KMS-11 (cell line): ENCODE results near the gene SHROOM3.

ENCODE experiments used
- H2AFZ ChIP-seq: fragments of 200-600 bp; sonication (generic); 2 replicates; pipeline ENCODE4 v1.6.1; 2016; ENCODE audit warnings: antibody characterized with exemption, mixed run types, low read depth
- H3K27ac ChIP-seq: fragments of 200-600 bp; sonication (generic); 2 replicates; pipeline ENCODE4 v1.6.1; 2016; ENCODE audit warnings: mild to moderate bottlenecking, mixed run types
- H3K27me3 ChIP-seq: fragments of 200-600 bp; sonication (generic); 2 replicates; pipeline ENCODE4 v1.6.1; 2017; ENCODE audit warnings: mild to moderate bottlenecking, low read depth, mixed run types, moderate library complexity; ENCODE audit not compliant: insufficient read depth
- H3K36me3 ChIP-seq: fragments of 200-600 bp; sonication (generic); 2 replicates; pipeline ENCODE4 v1.6.1; 2017; ENCODE audit warnings: mild to moderate bottlenecking, mixed run types; ENCODE audit not compliant: insufficient read depth
- H3K4me1 ChIP-seq: fragments of 200-600 bp; sonication (generic); 2 replicates; pipeline ENCODE4 v1.6.1; 2016; ENCODE audit warnings: mild to moderate bottlenecking, low read depth, mixed run types; ENCODE audit not compliant: poor library complexity, severe bottlenecking
- H3K4me2 ChIP-seq: fragments of 200-600 bp; sonication (generic); 2 replicates; pipeline ENCODE4 v1.7.0; 2016; ENCODE audit warnings: mild to moderate bottlenecking, mixed run types
- H3K4me3 ChIP-seq: fragments of 200-600 bp; sonication (generic); IDR thresholded peaks from 2 replicates; pipeline ENCODE4 v1.6.1; 2017; ENCODE audit warnings: low read depth, low read length, mixed read lengths; ENCODE audit not compliant: insufficient read depth
- H3K79me2 ChIP-seq: fragments of 200-600 bp; sonication (generic); 2 replicates; pipeline ENCODE4 v1.6.1; 2016; ENCODE audit warnings: low read depth, mixed run types; ENCODE audit not compliant: insufficient read depth
- H3K9ac ChIP-seq: fragments of 200-600 bp; sonication (generic); 2 replicates; pipeline ENCODE4 v1.6.1; 2016; ENCODE audit warnings: mild to moderate bottlenecking, mixed run types
- H4K20me1 ChIP-seq: fragments of 200-600 bp; sonication (generic); 2 replicates; pipeline ENCODE4 v1.6.1; 2016; ENCODE audit warnings: mild to moderate bottlenecking, mixed run types; ENCODE audit not compliant: insufficient read depth
- TF ChIP-seq, protein P1 (sequence below): fragments of 200-600 bp; sonication (generic); conservative IDR thresholded peaks from 2 replicates; pipeline ENCODE4 v1.6.1; 2017; ENCODE audit warnings: low read depth, mild to moderate bottlenecking, antibody characterized with exemption, low read length, moderate library complexity, mixed read lengths

SHROOM3 gene

DNA sequence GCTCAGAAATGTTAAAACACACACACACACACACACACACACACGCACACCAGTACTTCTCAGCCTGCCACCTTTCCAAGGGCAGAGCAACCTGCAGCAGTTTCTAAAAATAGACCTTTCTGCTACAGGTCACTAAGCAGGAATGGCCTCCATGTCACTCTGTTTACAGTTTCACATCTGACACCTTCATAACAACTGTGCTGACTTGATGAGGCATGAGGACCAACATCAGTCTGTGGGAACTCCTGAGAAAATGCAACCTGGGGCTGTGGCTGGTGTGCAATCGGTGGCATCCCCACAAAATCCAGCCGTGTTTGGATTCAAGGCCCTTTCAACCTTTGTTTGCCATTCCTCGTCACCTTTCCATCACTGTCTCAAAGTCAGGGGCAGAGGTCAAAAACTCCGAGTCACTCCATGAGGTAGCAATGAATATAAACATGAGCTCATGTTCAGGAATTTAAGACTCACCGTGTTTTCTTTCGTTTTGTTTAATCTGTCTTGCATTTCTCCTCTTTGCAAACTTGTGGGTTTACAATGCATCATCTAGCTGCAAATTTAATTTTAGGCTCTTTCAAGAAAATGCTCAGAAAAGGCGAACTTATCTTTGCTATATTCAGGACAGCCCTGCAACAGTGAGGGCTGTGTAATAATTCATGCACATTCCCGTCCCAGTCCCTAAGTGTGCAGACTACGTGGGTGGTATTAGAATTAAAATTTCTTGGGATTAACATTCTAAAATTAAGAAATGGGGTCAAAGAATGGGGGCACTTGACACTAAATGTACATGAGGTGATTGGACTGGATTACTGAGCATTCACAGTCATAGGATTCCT lies 135.3 kb downstream of the SHROOM3 start:
- Histone ChIP-seq H3K27ac (peak overlapping the region; percentile 6; the same call in 1 of the 2 replicates), H3K4me2 (peak overlapping the region; percentile 55), H4K20me1 (no peaks in the 10 kb centered on the region), H3K4me3 (no peak overlapping the region), H3K4me1 (peaks cover 21% of the 10 kb centered on the region), H2AFZ (peak overlapping the region; percentile 11; the same call in 1 of the 2 replicates), H3K36me3 (no peaks in the 10 kb centered on the region), H3K27me3 (no peaks in the 10 kb centered on the region), H3K9ac (no peak overlapping the region), H3K79me2 (no peaks in the 10 kb centered on the region)
- TF ChIP-seq, protein P1, sequence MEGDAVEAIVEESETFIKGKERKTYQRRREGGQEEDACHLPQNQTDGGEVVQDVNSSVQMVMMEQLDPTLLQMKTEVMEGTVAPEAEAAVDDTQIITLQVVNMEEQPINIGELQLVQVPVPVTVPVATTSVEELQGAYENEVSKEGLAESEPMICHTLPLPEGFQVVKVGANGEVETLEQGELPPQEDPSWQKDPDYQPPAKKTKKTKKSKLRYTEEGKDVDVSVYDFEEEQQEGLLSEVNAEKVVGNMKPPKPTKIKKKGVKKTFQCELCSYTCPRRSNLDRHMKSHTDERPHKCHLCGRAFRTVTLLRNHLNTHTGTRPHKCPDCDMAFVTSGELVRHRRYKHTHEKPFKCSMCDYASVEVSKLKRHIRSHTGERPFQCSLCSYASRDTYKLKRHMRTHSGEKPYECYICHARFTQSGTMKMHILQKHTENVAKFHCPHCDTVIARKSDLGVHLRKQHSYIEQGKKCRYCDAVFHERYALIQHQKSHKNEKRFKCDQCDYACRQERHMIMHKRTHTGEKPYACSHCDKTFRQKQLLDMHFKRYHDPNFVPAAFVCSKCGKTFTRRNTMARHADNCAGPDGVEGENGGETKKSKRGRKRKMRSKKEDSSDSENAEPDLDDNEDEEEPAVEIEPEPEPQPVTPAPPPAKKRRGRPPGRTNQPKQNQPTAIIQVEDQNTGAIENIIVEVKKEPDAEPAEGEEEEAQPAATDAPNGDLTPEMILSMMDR, result no peak

- no peak overlapping the region for H3K4me2 ChIP-seq
- no peak overlapping the region for H3K9ac ChIP-seq
- no peaks in the 10 kb centered on the region for H3K79me2 ChIP-seq
- no peak overlapping the region for H3K27ac ChIP-seq
- TF ChIP-seq, protein P1, result no peak
- H3K36me3 ChIP-seq, result no peaks in the 10 kb centered on the region
- H3K27me3 ChIP-seq, result no peaks in the 10 kb centered on the region
- no peaks in the 10 kb centered on the region for H4K20me1 ChIP-seq
- H2AFZ ChIP-seq, result no peak overlapping the region
- peaks cover 21% of the 10 kb centered on the region for H3K4me1 ChIP-seq
- H3K4me3 ChIP-seq, result no peak overlapping the region
Measured at GRCh38 chr4:76571274-76571673, 136.2 kb downstream of the SHROOM3 start.

DNA sequence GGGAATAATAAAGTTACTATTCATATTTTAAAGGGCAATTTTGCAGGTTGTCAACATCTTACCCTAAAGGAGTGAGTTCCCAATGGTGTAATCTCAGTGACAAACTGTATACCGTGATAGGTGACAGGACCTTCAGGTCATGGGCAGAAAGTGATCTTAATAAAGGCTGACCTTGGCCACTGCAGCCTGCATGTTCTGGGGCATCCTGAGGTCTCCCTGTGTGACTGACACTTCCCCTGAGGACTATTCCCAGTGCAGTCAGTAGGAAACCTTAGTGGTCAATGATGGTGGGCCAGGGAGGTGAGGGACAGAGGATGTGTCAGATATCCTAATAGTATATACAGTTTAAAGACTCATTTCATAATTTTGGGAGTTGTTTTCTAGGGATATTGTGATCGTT lies 137.2 kb downstream of the SHROOM3 start:
- no peaks in the 10 kb centered on the region for H3K36me3 ChIP-seq
- no peak overlapping the region for H3K9ac ChIP-seq
- no peak overlapping the region for H3K27ac ChIP-seq
- H3K27me3 ChIP-seq, result no peaks in the 10 kb centered on the region
- H4K20me1 ChIP-seq, result no peaks in the 10 kb centered on the region
- H3K79me2 ChIP-seq, result no peaks in the 10 kb centered on the region
- no peak overlapping the region for H3K4me3 ChIP-seq
- TF ChIP-seq, protein P1, result no peak
- H3K4me2 ChIP-seq, result no peak overlapping the region
- no peak overlapping the region for H2AFZ ChIP-seq
- H3K4me1 ChIP-seq, result peaks cover 21% of the 10 kb centered on the region

DNA sequence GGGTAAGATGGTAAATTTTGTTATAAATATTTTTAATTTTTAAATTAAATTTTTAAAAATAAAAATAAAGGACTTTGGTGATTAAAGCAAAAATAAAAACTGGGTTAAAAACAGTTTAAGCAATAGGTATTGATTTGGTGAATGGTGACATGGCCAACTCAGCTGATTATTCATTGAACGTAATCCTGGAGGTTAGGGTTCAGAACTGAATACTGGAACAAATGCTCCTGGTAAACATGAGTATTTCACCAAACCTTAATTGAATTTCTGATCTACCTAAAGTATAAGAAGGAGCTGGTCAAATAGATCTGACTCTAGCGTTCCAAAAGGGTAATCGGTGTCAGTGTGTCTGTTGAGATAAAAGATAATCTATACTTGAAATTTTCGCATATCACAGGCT lies 141.8 kb downstream of the SHROOM3 start:
- Histone ChIP-seq H3K4me1 (peaks cover 3% of the 10 kb centered on the region), H3K4me3 (no peak overlapping the region), H3K27ac (no peak overlapping the region), H2AFZ (no peak overlapping the region), H3K4me2 (no peak overlapping the region), H4K20me1 (no peaks in the 10 kb centered on the region), H3K79me2 (no peaks in the 10 kb centered on the region), H3K36me3 (no peaks in the 10 kb centered on the region), H3K9ac (no peak overlapping the region), H3K27me3 (no peaks in the 10 kb centered on the region)
- TF ChIP-seq, protein P1, result no peak
